H1 (cell line): ENCODE results near the gene SAMD4A.

Experiments
- CTCF ChIP-seq, 3 experiments: IDR thresholded peaks; 1 replicate in 2 of 3; 2 replicates in 1 of 3; pipeline versions ENCODE4 v1.5.1 to v1.6.1; 2011; ENCODE audit warnings: low read length in 3 of 3, mild to moderate bottlenecking in 3 of 3, inconsistent platforms in 2 of 3, low read depth in 1 of 3, moderate library complexity in 1 of 3; ENCODE audit not compliant: insufficient read depth in 1 of 3; ENCODE audit errors: control extremely low read depth in 1 of 3
- EP300 ChIP-seq, 2 experiments: IDR thresholded peaks; 1 replicate in 1 of 2; 2 replicates in 1 of 2; pipeline ENCODE4 v1.6.1; 2011 to 2012; ENCODE audit warnings: low read depth in 2 of 2, low read length in 2 of 2, mild to moderate bottlenecking in 2 of 2, borderline replicate concordance in 1 of 2, inconsistent platforms in 1 of 2, moderate library complexity in 1 of 2
- EZH2 ChIP-seq: fragments of 200-600 bp; sonication (generic); IDR thresholded peaks from 2 replicates; pipeline ENCODE4 v1.7.1; 2012; ENCODE audit warnings: low read depth, mild to moderate bottlenecking, moderate library complexity, low read length, inconsistent platforms; ENCODE audit not compliant: severe bottlenecking
- GABPA ChIP-seq: IDR thresholded peaks from 2 replicates; pipeline ENCODE4 v1.6.1; 2011; ENCODE audit warnings: mild to moderate bottlenecking, low read length, moderate library complexity, borderline replicate concordance; ENCODE audit not compliant: insufficient read depth
- HDAC2 ChIP-seq, 2 experiments: fragments of 300-600 bp in 1 of 2; sonication (generic) in 1 of 2; IDR thresholded peaks; 2 replicates each; pipeline ENCODE4 v1.6.1; 2011 to 2012; ENCODE audit warnings: low read depth in 2 of 2, low read length in 2 of 2, mild to moderate bottlenecking in 2 of 2, moderate library complexity in 2 of 2, borderline replicate concordance in 1 of 2, inconsistent platforms in 1 of 2
- MAX ChIP-seq: IDR thresholded peaks from 2 replicates; pipeline ENCODE4 v1.6.1; 2012; ENCODE audit warnings: inconsistent platforms
- POLR2A ChIP-seq, 2 experiments: IDR thresholded peaks; 1 replicate in 1 of 2; 2 replicates in 1 of 2; pipeline ENCODE4 v1.6.1; 2011; ENCODE audit warnings: low read depth in 2 of 2, low read length in 2 of 2, mild to moderate bottlenecking in 2 of 2; ENCODE audit errors: control extremely low read depth in 1 of 2
- POLR2AphosphoS5 ChIP-seq: IDR thresholded peaks from 2 replicates; pipeline ENCODE4 v1.6.1; 2011; ENCODE audit warnings: low read depth, low read length
- SIN3A ChIP-seq, 2 experiments: IDR thresholded peaks in 1 of 2; conservative IDR thresholded peaks in 1 of 2; 2 replicates each; pipeline ENCODE4 v1.6.1; 2011 to 2012; ENCODE audit warnings: low read length in 2 of 2, improper control_type of control experiment in 1 of 2, low read depth in 1 of 2, mild to moderate bottlenecking in 1 of 2
- SP1 ChIP-seq: IDR thresholded peaks from 2 replicates; pipeline ENCODE4 v1.6.1; 2011; ENCODE audit warnings: low read depth, low read length
- SP4 ChIP-seq: IDR thresholded peaks from 2 replicates; pipeline ENCODE4 v1.6.1; 2012; ENCODE audit warnings: low read length, inconsistent platforms
- USF2 ChIP-seq: IDR thresholded peaks from 2 replicates; pipeline ENCODE4 v1.6.1; 2011; ENCODE audit warnings: low read length, improper control_type of control experiment

- no peak for TF ChIP-seq CTCF (IDR thresholded peaks at IDR 0.05; ENCODE audit: control extremely low read depth in 1 of 3, insufficient read depth in 1 of 3, low read depth in 1 of 3, low read length in 3 of 3)
- no peak for TF ChIP-seq USF2
- TF ChIP-seq EP300 (IDR thresholded peaks at IDR 0.05; ENCODE audit: borderline replicate concordance in 1 of 2, low read depth in 2 of 2, low read length in 2 of 2): no peak
- no peak for TF ChIP-seq POLR2AphosphoS5
- TF ChIP-seq MAX: no peak
- TF ChIP-seq GABPA: no peak
- TF ChIP-seq POLR2A (IDR thresholded peaks at IDR 0.05; ENCODE audit: control extremely low read depth in 1 of 2, low read depth in 2 of 2, low read length in 2 of 2): no peak
- no peak for TF ChIP-seq SIN3A (conservative IDR thresholded peaks at IDR 0.05 in 1 of 2, IDR thresholded peaks at IDR 0.05 in 1 of 2; ENCODE audit: low read depth in 1 of 2, low read length in 2 of 2)
- no peak for TF ChIP-seq SP1
- TF ChIP-seq EZH2: no peak
- TF ChIP-seq HDAC2 (IDR thresholded peaks at IDR 0.05; ENCODE audit: borderline replicate concordance in 1 of 2, low read depth in 2 of 2, low read length in 2 of 2): no peak
- no peak for TF ChIP-seq SP4
Measured at GRCh38 chr14:54570047-54570446, 3.1 kb downstream of the SAMD4A start.
